ENCODE data around the gene CDC25B. TPM values are rescaled to one million over a fixed set of nuclear protein-coding genes. Genes with fewer than 3 reads are reported as not detected.
A peak's percentile ranks its signal among the peaks of the same experiment; 100 is the strongest.

Gene CDC25B
- 10 to 100 TPM in 4 of 5 donors, 1 to 10 TPM in 1; 9.4 to 56.5 (median 32.6) TPM for total RNA-seq
- 10 to 100 TPM; 18.0 to 23.1 (median 22.6) TPM for polyA plus RNA-seq
- long read RNA-seq, donor 1, partial matches to known transcripts: 20 of 20 reads
- long read RNA-seq, donor 1, other reads (novel, unspliced or antisense): 0 of 20 reads
- long read RNA-seq, donor 2, partial matches to known transcripts: 0 of 2 reads
- long read RNA-seq, donor 2, other reads (novel, unspliced or antisense): 0 of 2 reads
- long read RNA-seq, donor 3: 0 reads
- long read RNA-seq, donor 4, partial matches to known transcripts: 0 of 2 reads
- long read RNA-seq, donor 4, other reads (novel, unspliced or antisense): 0 of 2 reads
- long read RNA-seq, donor 5, partial matches to known transcripts: 0 of 3 reads
- long read RNA-seq, donor 5, other reads (novel, unspliced or antisense): 0 of 3 reads
- long read RNA-seq, donor 6, transcript CDC25B-201 (16 exons, 3,597 nt): major isoform, 9 of 18 reads
- long read RNA-seq, donor 6, partial matches to known transcripts: 8 of 18 reads
- long read RNA-seq, donor 6, other reads (novel, unspliced or antisense): 0 of 18 reads
- long read RNA-seq, donor 7, partial matches to known transcripts: 20 of 24 reads
- long read RNA-seq, donor 7, other reads (novel, unspliced or antisense): 0 of 24 reads
- long read RNA-seq, donor 8, partial matches to known transcripts: 0 of 1 reads
- long read RNA-seq, donor 8, other reads (novel, unspliced or antisense): 0 of 1 reads
- long read RNA-seq, donor 9, partial matches to known transcripts: 22 of 23 reads
- long read RNA-seq, donor 9, other reads (novel, unspliced or antisense): 0 of 23 reads
- long read RNA-seq, donor 10: 0 reads

GRCh38 chr20:3795511-3796468 is at the start of gene CDC25B:
TSS of gene CDC25B (plus strand) at chr20:3796310. CDS start at chr20:3796532, 222 bp downstream.
- Histone ChIP-seq H3K27me3 (no peaks in the 10 kb centered on the region), H3K4me3 (peak within 1 kb of the TSS; percentile 63 to 89 (median 70)), H3K4me1 (peaks cover 36 to 60% (median 54%) of the 10 kb centered on the region in 4 donors), H3K27ac (peak within 1 kb of the TSS; percentile 92 to 99 (median 95)), H3K9me3 (no peaks in the 10 kb centered on the region), H3K36me3 (peaks cover 8 to 23% (median 18%) of the 10 kb centered on the region in 4 donors)
- peak; percentile 95 to 97 for DNase-seq
- TF ChIP-seq CTCF (IDR thresholded peaks at IDR 0.05) (peak in 5 of 7 experiments; percentile 41 to 83 (median 58)), POLR2AphosphoS5 (IDR thresholded peaks at IDR 0.05) (peak; percentile 66 to 78 (median 69)), EP300 (IDR thresholded peaks at IDR 0.05) (no peak)
- WGBS, 5 donors: 1 to 2% (median 2%) methylated on average over 44 to 68 of the region's 69 CpGs
- intact Hi-C loops (cut with DNase I; ENCODE audit: low total_unique reads): no loop called here

GRCh38 chr20:3747471-3747870 is 48.6 kb upstream of the CDC25B start:
- Histone ChIP-seq H3K27me3 (peaks cover 0 to 30% (median 13%) of the 10 kb centered on the region in 3 donors), H3K9me3 (no peaks in the 10 kb centered on the region), H3K4me1 (peaks cover 19 to 37% (median 33%) of the 10 kb centered on the region in 4 donors), H3K27ac (no peak overlapping the region), H3K4me3 (no peak overlapping the region), H3K36me3 (peaks cover 0 to 25% (median 18%) of the 10 kb centered on the region in 4 donors)
- intact Hi-C loops (cut with DNase I; ENCODE audit: low total_unique reads): no loop called here
- 63 to 90% (median 75%) methylated on average over 2 of the region's 2 CpGs for WGBS, 5 donors
- DNase-seq: peak in 1 of 2 donors; percentile 2
- no peak for TF ChIP-seq POLR2A (IDR thresholded peaks at IDR 0.05)
- TF ChIP-seq CTCF (IDR thresholded peaks at IDR 0.05): no peak
- no peak for TF ChIP-seq EP300 (IDR thresholded peaks at IDR 0.05)
- no peak for TF ChIP-seq POLR2AphosphoS5 (IDR thresholded peaks at IDR 0.05)

GRCh38 chr20:3748073-3748472 is 48.0 kb upstream of the CDC25B start:
- H3K9me3 ChIP-seq: no peaks in the 10 kb centered on the region
- peaks cover 0 to 30% (median 13%) of the 10 kb centered on the region in 3 donors for H3K27me3 ChIP-seq
- H3K27ac ChIP-seq: no peak overlapping the region
- WGBS, 5 donors: 92 to 98% (median 93%) methylated on average over 8 to 16 of the region's 16 CpGs
- no peak for TF ChIP-seq POLR2AphosphoS5 (IDR thresholded peaks at IDR 0.05)
- no peak for TF ChIP-seq CTCF (IDR thresholded peaks at IDR 0.05)
- TF ChIP-seq EP300 (IDR thresholded peaks at IDR 0.05): no peak
- no peak for TF ChIP-seq POLR2A (IDR thresholded peaks at IDR 0.05)
- peaks cover 0 to 25% (median 18%) of the 10 kb centered on the region in 4 donors for H3K36me3 ChIP-seq
- intact Hi-C loops (cut with DNase I; ENCODE audit: low total_unique reads): no loop called here
- H3K4me1 ChIP-seq: peaks cover 19 to 43% (median 36%) of the 10 kb centered on the region in 4 donors
- peak in 1 of 2 donors; percentile 7 for DNase-seq
- H3K4me3 ChIP-seq: no peak overlapping the region

Measured in stomach (tissue), 19 donors.